Retinal pigment epithelial cell (primary cell): ENCODE data around the gene TLX1.

Source experiments
- DNase-seq: peaks from one replicate; pipeline ENCODE4 v3.0.0-alpha.2; 2010; ENCODE audit warnings: low read depth
- H3K4me3 ChIP-seq: 2 replicates; pipeline ENCODE4 v1.5.1; 2011; ENCODE audit warnings: mild to moderate bottlenecking, low read length, control low read depth, moderate library complexity
- TF ChIP-seq, protein P1 (sequence below): conservative IDR thresholded peaks from 2 replicates; pipeline ENCODE4 v1.5.1; 2011; ENCODE audit warnings: low read depth, low read length, control low read depth, inconsistent platforms

The TLX1 gene

DNA sequence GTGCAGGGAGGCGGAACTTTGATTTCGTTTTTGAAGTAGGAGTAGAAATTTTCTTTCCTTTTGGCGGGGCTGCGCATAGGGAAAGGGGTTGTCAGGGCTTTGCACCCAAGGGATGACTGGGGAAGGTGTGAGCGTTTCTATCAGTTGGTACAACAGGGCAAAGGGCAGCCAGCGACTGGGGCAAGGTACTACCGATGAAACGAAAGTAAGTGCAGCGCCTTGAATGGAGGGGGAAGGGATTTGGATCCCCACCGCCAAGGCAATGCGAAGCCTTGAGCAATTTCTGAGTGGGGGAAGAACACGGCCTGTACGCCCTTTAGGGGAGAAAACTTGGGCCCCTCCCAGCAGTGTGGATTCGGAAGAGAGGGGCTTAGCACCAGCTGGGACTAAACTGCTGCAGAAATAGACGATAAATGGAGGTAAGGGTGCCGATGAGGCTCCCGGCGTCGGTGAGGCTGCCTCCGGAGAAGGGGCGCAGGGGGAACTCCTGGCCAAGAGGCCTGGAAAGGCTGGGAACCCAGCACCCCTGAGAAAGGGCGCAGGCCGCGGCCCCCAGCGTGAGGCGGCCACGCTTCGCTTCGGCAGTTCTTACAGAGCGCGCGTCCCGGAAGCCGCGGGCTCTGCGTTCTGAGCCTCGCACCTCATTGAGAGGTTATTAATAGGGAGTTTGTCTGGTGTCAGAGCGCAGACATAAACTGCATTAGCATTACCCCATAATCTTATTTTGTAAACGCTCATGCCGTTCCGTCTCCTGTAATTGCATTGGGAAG is 10.0 kb upstream of the TLX1 start:
- peak overlapping the region; percentile 23 for H3K4me3 ChIP-seq
- TF ChIP-seq, protein P1, sequence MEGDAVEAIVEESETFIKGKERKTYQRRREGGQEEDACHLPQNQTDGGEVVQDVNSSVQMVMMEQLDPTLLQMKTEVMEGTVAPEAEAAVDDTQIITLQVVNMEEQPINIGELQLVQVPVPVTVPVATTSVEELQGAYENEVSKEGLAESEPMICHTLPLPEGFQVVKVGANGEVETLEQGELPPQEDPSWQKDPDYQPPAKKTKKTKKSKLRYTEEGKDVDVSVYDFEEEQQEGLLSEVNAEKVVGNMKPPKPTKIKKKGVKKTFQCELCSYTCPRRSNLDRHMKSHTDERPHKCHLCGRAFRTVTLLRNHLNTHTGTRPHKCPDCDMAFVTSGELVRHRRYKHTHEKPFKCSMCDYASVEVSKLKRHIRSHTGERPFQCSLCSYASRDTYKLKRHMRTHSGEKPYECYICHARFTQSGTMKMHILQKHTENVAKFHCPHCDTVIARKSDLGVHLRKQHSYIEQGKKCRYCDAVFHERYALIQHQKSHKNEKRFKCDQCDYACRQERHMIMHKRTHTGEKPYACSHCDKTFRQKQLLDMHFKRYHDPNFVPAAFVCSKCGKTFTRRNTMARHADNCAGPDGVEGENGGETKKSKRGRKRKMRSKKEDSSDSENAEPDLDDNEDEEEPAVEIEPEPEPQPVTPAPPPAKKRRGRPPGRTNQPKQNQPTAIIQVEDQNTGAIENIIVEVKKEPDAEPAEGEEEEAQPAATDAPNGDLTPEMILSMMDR, result no peak
- DNase-seq, result no peak

DNA sequence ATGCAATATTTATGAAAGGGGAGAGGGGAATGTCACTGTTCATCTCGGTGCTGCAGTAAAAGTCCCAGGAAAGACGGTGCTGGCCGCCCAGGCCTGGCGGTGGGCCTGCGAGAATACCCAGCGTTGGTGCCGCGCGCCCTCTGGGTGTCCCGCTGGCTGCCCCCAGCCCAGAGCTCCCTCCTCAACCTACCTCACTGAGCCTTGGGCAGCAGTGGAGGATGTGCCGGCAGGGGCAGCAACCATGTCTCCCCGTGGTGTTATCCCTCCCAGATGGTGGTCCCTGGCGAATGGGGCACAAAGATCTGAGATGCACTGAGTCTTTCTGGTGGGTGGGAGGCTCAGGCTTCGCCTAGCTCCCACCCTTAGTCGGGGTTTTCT is 9.5 kb upstream of the TLX1 start:
- no peak for DNase-seq
- no peak overlapping the region for H3K4me3 ChIP-seq
- TF ChIP-seq, protein P1, result no peak

DNA sequence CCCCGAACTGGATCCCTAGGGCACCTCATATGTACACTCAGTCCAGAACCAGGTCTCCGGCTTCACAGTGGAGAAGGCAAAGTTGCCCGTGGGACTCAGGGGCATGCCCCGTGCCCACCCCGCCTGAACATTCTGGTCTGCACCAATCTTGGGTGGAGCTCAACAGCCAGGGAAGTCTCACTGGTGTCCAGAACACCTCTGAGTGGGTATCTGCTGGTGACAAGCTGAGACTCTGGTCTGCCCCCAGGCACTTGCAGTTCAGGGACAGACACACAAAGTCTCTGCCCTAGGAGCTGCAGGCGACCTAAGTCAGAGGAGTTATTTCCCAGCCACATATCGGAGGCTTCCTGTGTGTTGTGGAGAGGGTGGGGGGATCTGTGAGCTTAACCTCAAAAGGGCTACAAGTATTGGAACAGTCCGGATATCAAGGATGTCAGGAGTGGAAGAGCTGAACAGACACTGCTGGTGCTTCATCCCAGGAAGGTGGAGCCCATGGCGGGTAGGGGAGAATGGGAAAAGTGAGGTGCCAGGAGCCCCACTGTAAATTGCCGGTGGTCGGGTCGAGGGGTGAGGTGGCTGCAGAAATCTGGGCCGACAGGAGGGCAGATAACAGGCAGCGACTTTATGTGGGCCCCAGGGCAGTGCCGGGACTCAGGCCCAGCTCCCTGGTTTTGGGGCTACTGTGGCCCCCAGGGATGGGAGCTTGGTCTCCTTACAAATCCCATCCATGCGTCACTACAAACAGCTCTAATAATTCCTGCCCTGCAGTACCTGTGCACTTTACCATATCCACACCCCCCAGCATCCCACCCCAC is 8.6 kb upstream of the TLX1 start:
- H3K4me3 ChIP-seq, result no peak overlapping the region
- TF ChIP-seq, protein P1, result no peak
- no peak for DNase-seq

DNA sequence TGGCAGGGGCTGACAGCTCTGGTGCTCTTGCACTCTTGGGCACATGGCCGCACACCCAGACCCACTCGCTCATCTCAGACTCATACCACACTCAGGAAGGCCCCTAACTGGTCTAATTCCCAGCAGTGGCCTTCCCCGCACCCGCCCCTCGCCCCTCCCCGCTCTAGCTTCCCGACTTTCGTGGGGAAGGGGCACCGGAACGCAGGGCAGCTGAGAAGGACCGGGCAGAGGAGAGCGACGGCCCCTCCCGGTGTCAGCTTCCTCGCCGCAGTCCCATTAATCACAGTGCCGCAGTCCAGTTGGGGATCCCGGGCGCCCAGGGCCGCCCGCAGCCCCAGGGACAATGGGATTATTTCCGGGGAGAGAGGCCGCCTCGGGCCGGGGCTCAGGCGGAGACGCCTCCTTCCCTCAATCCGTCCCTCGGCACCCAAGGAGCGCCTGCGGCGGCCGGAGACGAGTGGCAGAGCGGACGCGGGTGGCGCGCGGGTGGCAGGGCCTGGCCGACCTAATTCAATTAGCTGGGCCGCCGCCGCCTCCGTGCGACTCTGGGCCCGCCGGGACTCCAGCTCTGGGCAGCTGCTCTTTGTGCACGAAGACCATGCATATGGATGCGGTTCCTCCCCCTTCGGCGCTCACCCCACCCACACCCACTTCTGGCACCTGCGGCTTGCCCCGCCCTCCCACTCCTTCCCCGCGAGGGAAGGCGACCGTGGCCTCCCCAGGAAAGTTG is 7.8 kb upstream of the TLX1 start:
- TF ChIP-seq, protein P1, result no peak
- no peak for DNase-seq
- H3K4me3 ChIP-seq, result no peak overlapping the region

DNA sequence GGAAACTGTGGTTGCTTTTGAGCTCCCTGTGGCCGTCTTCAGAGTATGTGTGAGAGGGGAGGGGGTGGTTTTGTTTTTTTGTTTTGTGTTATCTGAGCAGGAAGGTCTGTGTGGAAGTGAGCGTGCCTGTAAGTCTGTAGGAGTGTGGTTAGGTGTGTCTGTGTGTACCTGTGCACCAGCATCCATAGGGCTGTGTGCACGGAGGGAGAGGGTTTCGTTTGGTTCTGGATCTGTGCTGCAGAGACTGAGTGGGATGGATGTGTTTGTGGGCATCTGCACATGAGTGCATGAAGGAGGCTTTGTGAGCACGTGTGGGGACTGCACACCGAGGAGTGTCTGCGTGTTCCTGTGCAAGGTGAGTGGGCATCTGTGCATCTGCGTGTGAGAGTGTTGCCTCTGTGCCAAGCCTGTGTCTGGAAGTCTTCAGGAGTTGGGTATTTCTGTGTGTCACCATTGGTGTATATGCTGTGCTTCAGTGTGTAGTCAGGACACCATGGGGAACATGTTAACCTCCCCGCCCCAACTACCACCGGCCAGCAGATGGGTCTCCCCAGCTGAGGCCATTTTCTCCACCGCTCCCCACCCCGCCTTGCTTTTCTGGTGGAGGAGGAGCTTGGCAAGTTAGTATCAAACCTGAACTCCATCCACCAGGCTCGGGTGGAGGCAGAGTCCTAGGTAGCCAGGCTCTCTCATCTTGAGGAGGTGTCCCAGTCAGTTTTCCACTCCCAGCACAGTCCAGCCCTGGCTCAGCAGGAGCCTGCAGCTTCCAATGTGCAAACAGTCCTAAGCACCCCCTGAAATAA is 7.1 kb upstream of the TLX1 start:
- no peak overlapping the region for H3K4me3 ChIP-seq
- no peak for DNase-seq
- TF ChIP-seq, protein P1, result no peak

DNA sequence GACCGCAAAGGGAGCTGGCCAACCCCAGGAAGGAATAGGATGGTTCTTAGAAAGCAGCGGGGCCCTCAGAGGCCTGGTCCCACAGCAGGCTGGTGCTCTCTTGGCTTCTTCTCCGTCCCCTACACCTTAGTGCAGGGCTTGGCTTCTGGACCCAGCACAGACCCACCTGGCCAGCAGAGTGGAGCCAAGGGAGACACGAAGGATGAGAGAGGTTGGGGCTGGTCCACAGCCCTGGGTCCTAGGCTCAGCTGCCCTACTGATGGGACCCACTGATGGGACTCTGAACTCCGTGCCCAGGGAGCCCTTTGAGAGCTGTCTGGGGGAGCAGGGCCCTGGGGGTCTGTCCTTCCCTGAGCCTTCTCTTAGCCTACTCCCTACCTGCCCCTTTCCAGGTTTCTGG is 6.2 kb upstream of the TLX1 start:
- H3K4me3 ChIP-seq, result no peak overlapping the region
- TF ChIP-seq, protein P1, result no peak
- no peak for DNase-seq
